ENCODE measurements around the gene IGFBP3.

- TF ChIP-seq CTCF (IDR thresholded peaks at IDR 0.05): no peak
- no peak for TF ChIP-seq POLR2A (IDR thresholded peaks at IDR 0.05)
These were observed 23.0 kb upstream of the IGFBP3 start for GRCh38 chr7:45944058-45944457.

Measured in vagina (tissue), 2 donors.